GM21367 (cell line): ENCODE measurements around the gene NRTN.
"Not testable (repeated sequence)": the region's sequence is repeated elsewhere in the genome, so short reads cannot be mapped to it uniquely, and the experiment has no call there.

ENCODE experiments used
- ATAC-seq: cut with Tn5 transposase; IDR thresholded peaks from one replicate; pipeline ENCODE4 v1.9.1; 2021; ENCODE audit not compliant: unreplicated experiment

NRTN gene, protein sequence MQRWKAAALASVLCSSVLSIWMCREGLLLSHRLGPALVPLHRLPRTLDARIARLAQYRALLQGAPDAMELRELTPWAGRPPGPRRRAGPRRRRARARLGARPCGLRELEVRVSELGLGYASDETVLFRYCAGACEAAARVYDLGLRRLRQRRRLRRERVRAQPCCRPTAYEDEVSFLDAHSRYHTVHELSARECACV

GRCh38 chr19:5804516-5805461 lies at the start of gene NRTN:
Gene NRTN, plus strand, starts transcription at chr19:5805067. Its CDS starts 19,099 bp downstream, at chr19:5824166.
- ATAC-seq, result no peak

GRCh38 chr19:5762608-5763217 lies 42.2 kb upstream of the NRTN start:
- no peak for ATAC-seq

GRCh38 chr19:5765220-5765619 lies 39.6 kb upstream of the NRTN start:
- no peak for ATAC-seq

- no peak for ATAC-seq
These were observed 36.9 kb upstream of the NRTN start for GRCh38 chr19:5767949-5768348.

- ATAC-seq, result no peak
These were observed 32.5 kb upstream of the NRTN start for GRCh38 chr19:5772416-5772815.

DNA sequence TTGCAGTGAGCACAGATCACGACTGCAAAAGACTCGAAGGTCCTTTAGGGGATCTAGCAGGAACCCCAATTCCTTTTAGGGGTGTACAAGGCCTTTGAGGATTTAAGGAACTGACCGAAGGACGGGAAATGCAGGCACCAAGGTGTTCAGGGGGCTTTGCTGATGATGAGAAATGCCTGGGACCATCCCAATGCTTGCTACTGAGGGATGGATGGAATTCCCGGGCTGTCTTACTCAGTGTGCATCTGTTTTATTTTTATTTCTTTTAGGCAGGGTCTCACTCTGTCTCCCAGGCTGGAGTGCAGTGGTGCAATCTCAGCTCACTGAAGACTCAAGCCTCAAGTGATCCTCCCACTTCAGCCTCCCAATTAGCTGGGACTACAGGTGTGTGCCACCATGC lies 31.6 kb upstream of the NRTN start:
- ATAC-seq, result no peak

DNA sequence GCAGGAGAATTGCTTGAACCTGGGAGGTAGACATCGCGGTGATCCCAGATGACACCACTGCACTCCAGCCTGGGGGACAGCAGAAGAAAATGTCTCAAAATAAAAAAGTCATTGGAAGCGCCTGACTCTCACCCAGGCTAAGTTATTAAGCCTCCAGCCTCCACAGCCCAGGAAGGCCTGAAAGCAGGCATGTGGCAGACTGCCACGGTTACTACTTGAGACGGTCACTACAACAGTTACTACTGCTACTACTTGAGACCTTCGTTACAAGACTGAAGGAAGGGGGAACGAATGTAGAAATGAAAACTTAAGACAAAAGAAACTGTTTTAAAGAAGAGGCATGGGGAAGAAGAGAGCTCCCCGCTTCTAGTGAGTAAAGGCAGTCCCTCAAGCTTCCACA lies 29.9 kb upstream of the NRTN start:
- ATAC-seq, result no peak

- no peak for ATAC-seq
These were observed 29.1 kb upstream of the NRTN start for GRCh38 chr19:5775668-5776309.

- ATAC-seq, result no peak
These were observed 26.5 kb upstream of the NRTN start for GRCh38 chr19:5778402-5778801.

DNA sequence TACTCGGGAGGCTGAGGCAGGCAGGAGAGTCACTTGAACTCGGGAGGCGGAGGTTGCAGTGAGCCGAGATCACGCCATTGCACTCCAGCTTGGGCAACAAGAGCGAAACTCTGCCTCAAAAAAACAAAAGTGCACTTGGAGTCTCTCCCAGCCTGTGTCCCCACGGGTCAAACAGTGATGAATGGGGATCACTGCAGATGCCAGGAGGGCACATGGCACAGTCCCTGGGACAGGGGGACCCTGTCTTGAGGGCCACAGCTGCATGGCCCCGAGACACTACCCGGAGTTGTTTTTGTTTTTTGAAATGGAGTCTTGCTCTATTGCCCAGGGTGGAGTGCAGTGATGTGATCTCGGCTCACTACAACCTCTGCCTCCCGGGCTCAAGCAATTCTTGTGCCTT lies 24.0 kb upstream of the NRTN start:
- not testable (repeated sequence) for ATAC-seq

DNA sequence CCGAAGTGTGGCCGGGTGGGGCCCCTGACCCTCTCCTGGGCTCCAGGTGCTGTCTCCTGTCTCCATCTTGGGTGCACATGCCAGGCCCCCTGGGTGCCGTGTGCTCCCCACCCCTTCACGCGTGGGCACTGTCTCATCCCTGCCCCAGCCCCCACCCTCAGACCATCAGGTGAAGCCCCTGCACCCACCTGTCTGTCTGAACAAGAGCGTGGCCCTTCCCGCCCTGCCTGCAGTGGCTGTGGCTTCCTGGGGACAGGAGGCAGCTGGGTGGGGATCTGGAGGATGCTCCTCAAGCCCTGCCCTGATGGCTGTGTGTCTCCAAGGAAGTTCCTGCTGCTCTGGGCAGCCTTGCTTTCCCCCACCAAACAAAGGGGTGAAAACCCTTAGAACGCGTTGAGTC lies 22.5 kb upstream of the NRTN start:
- no peak for ATAC-seq

- ATAC-seq, result no peak
These were observed 21.6 kb upstream of the NRTN start for GRCh38 chr19:5782945-5783919.

DNA sequence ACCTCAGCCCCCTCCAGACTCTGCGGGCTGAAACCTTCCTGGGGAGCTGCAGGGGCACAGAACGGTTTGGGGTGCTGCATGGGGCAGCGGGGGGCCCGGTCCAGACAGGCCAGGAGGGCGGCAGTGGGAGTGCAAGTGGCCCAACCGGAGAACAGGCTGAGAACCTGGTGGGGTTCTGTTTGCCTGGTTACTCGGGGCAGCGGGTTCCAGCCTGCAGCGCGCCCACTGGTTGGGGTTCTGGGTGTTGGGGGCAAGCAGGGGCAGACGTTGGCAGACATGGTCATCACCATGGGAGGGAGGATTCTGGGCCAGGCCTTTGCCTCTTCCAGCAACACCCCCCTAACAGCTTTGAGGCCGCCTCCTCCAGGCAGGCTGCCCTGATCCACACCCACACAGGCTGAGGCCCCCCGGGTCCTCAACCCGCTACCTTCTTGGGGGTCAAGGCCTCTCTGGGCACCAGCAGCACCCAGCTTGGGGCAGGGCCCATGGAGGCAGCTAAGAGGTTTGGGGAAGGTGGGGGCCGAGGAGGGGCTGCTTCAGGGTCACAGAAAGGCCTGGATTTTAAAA lies 20.2 kb upstream of the NRTN start, which contains the start of gene PRR22:
PRR22 (minus strand) TSS at position 166 of the 567 bp plus-strand sequence; CDS start at position 80, 86 bp downstream.
- ATAC-seq, result no peak

- ATAC-seq, result no peak
These were observed 19.4 kb upstream of the NRTN start for GRCh38 chr19:5785423-5785822.

- no peak for ATAC-seq
These were observed 18.1 kb upstream of the NRTN start for GRCh38 chr19:5786593-5787408.

DNA sequence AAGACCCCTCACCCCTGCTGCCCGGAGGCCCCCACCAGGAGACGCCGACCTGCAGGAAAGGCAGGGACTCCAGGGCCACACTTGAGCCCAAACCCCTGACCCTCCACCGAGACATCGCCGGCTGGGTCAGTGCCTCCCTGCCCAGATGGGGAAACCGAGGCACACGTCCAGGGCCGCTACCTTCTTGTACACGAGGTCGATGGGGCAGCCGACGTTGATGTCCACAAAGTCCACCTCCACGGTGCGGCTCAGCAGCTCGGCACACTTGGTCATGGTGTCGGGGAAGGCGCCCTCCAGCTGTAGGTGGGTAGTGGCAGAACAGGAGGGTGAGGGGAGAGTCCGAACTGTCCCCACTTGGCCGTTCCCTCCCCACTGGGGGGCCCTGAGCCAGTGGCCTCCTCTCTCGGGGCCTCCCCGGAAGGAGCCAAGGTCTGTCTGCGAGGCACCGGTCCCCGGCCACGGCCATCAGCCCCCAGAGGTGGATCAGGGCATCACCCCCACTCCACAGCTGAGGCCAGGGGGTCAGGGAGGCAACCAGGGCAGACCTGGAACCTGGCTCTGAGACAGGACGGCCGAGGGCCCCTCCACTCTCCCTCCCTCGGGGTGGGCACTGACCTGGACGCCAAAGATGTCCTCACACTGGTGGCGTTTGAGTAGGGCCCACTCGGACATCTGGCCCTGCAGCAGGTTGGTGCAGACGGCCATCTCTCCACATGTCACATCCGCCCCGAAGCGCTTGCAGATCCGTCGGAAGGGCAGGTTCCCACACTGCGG lies 17.3 kb upstream of the NRTN start:
- no peak for ATAC-seq

DNA sequence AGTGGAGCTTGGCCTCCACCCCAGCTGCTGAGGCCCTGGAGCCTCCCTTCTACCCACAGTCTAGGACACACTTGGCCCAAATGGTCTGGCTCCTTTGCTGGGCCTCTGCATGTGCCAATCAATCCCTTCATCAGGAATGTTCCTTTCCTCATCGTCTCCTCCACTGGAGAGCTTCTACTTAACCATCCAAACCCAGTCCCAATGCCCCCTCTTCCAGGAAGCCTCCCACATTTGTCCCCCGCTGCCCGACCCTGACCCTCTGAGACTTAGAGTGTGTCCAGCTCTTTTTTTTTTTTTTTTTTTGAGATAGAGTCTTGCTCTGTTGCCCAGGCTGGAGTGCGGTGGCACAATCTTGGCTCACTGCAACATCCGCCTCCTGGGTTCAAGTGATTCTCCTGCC lies 16.4 kb upstream of the NRTN start:
- ATAC-seq, result no peak

DNA sequence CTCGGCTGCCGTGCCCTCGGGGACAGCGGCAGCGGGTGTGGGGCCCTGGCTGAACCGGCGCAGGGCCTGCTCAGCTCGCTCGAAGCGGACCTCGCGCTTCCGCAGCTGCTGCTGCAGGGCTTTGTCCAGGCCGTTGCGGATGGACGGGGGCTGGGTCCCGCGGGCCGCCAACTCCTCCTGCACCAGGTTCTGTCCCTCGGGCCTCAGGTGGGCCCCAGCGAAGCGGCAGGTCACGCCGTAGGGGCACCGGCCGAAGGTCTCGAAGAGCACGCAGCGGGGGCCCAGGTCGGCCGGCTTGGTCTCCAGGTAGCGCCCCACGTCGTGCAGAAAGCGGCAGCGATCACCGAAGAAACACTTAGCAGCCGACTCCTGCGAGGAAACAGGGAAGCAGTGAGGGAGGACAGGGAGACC lies 15.5 kb upstream of the NRTN start:
- no peak for ATAC-seq
